PC-3 (cell line): ENCODE measurements around the gene PODXL2. TPM values are rescaled to one million over a fixed set of nuclear protein-coding genes. Genes with fewer than 3 reads are reported as not detected.

Experiments used
- ATAC-seq: fragments of 200-7000 bp; cut with Tn5 transposase; 2 replicates; pipeline ENCODE4 v1.9.1; 2020; ENCODE audit warnings: mild to moderate bottlenecking, moderate library complexity
- BruUV-seq: library from RNA; stranded (reverse); fragments of 400-500 nt; replicated peaks from 2 replicates; lab custom pipeline; 2021; lab: Mats Ljungman, UMichigan
- CTCF ChIA-PET: fragments of 300-600 bp; sonication (Branson Sonifier 250); formaldehyde crosslinking; loops from one replicate; lab custom pipeline; 2022; ENCODE audit warnings: antibody characterized with exemption; lab: Charles Lee
- POLR2A ChIA-PET: fragments of 300-600 bp; sonication (Branson Sonifier 250); formaldehyde crosslinking; loops from one replicate; lab custom pipeline; 2022; ENCODE audit warnings: antibody characterized with exemption; ENCODE audit not compliant: unreplicated experiment; lab: Charles Lee
- DNase-seq: peaks from one replicate; pipeline ENCODE4 v3.0.0-alpha.2; 2015
- H2AFZ ChIP-seq: fragments of 300-600 bp; sonication (generic); 2 replicates; pipeline ENCODE4 v1.6.0; 2016; ENCODE audit warnings: antibody characterized with exemption, low read length
- H3F3A ChIP-seq: fragments of 300-600 bp; sonication (generic); one replicate; pipeline ENCODE4 v1.6.0; 2017; ENCODE audit warnings: antibody characterized with exemption, low read length, control low read depth, mild to moderate bottlenecking; ENCODE audit not compliant: unreplicated experiment
- H3K27ac ChIP-seq: fragments of 300-600 bp; sonication (generic); 2 replicates; pipeline ENCODE4 v1.5.1; 2016; ENCODE audit warnings: mild to moderate bottlenecking, low read length
- H3K27me3 ChIP-seq: fragments of 300-600 bp; sonication (generic); 2 replicates; pipeline ENCODE4 v1.6.1; 2016; ENCODE audit warnings: low read length, mixed read lengths
- H3K36me3 ChIP-seq: fragments of 300-600 bp; sonication (generic); 2 replicates; pipeline ENCODE4 v1.6.1; 2016; ENCODE audit warnings: low read depth, mixed run types, low read length, mixed read lengths
- H3K4me1 ChIP-seq: fragments of 300-600 bp; sonication (generic); 2 replicates; pipeline ENCODE4 v1.5.1; 2016; ENCODE audit warnings: low read length; ENCODE audit not compliant: insufficient read depth
- H3K4me2 ChIP-seq: fragments of 300-600 bp; sonication (generic); 2 replicates; pipeline ENCODE4 v1.6.0; 2016; ENCODE audit warnings: low read length
- H3K4me3 ChIP-seq: fragments of 300-600 bp; sonication (generic); 2 replicates; pipeline ENCODE4 v1.5.1; 2016; ENCODE audit warnings: mild to moderate bottlenecking, low read length, mixed read lengths
- H3K79me2 ChIP-seq: fragments of 300-600 bp; sonication (generic); 2 replicates; pipeline ENCODE4 v1.6.1; 2017; ENCODE audit warnings: low read length, mixed read lengths
- H3K9ac ChIP-seq: fragments of 300-600 bp; sonication (generic); 2 replicates; pipeline ENCODE4 v1.6.0; 2016; ENCODE audit warnings: mild to moderate bottlenecking, low read length
- H3K9me2 ChIP-seq: fragments of 300-600 bp; sonication (generic); replicated peaks from 2 replicates; pipeline ENCODE4 v1.6.1; 2016; ENCODE audit warnings: mixed run types, low read length, mixed read lengths
- H3K9me3 ChIP-seq: fragments of 300-600 bp; sonication (generic); 2 replicates; pipeline ENCODE4 v1.6.1; 2016; ENCODE audit warnings: low read length, mixed read lengths
- H4K20me1 ChIP-seq: fragments of 300-600 bp; sonication (generic); 2 replicates; pipeline ENCODE4 v1.6.1; 2016; ENCODE audit warnings: low read length, mixed read lengths
- CTCF ChIP-seq: fragments of 300-600 bp; sonication (generic); conservative IDR thresholded peaks from 2 replicates; pipeline ENCODE4 v1.5.1; 2017; ENCODE audit warnings: antibody characterized with exemption, low read depth, mild to moderate bottlenecking, low read length
- EZH2 ChIP-seq: fragments of 300-600 bp; sonication (generic); IDR thresholded peaks from one replicate; pipeline ENCODE4 v1.6.1; 2017; ENCODE audit warnings: antibody characterized with exemption, mild to moderate bottlenecking, low read length; ENCODE audit not compliant: unreplicated experiment
- EZH2phosphoT487 ChIP-seq: fragments of 300-600 bp; sonication (generic); IDR thresholded peaks from 2 replicates; pipeline ENCODE4 v1.6.1; 2018; ENCODE audit warnings: mild to moderate bottlenecking, antibody characterized with exemption, low read length, borderline replicate concordance
- intact Hi-C: fragments of 100-400 bp; cut with micrococcal nuclease; formaldehyde crosslinking; loops from 2 replicates; pipeline ENCODE4 v1.9.0; 2023
- total RNA-seq: library from RNA; depleted of rRNA; stranded (reverse); fragments of >200 nt; gene quantifications from 2 replicates; pipeline ENCODE4 v1.2.3, GENCODE V29; 2014

The PODXL2 gene
- total RNA-seq, 1 experiment from 2014 or later: 32.4 TPM

- TF ChIP-seq CTCF: no peak
- no peak for TF ChIP-seq EZH2
- no peak for TF ChIP-seq EZH2phosphoT487
- POLR2A ChIA-PET: no interaction called here
Observed at GRCh38 chr3:127671523-127672428, 42.8 kb downstream of the PODXL2 start.

GRCh38 chr3:127672429-127673190 lies 43.6 kb downstream of the PODXL2 start, which contains the start of gene ABTB1:
Gene ABTB1 (plus strand): TSS chr3:127672952. CDS start chr3:127673026, 74 bp downstream.
- Histone ChIP-seq H3K9me2 (no peaks in the 10 kb centered on the region), H3K9ac (peak within 1 kb of the TSS; percentile 91), H4K20me1 (no peaks in the 10 kb centered on the region), H3K27ac (peak within 1 kb of the TSS; percentile 57), H3K4me2 (peak within 1 kb of the TSS; percentile 92), H2AFZ (peak within 1 kb of the TSS; percentile 76), H3K4me1 (peaks cover 6% of the 10 kb centered on the region), H3K4me3 (peak within 1 kb of the TSS; percentile 84), H3F3A (no peaks in the 10 kb centered on the region), H3K27me3 (no peaks in the 10 kb centered on the region), H3K9me3 (no peaks in the 10 kb centered on the region), H3K36me3 (no peaks in the 10 kb centered on the region), H3K79me2 (no peaks in the 10 kb centered on the region)
- TF ChIP-seq EZH2phosphoT487 (no peak), EZH2 (no peak), CTCF (no peak)
- ChIA-PET CTCF (no interaction called here), POLR2A (interaction anchor here (0.7 kb wide), 1 partner anchor 41 kb away, joined by 7 read pairs; no protein-coding TSS in a partner anchor)
- peak; percentile 80 for ATAC-seq
- intact Hi-C loops: no loop called here
- DNase-seq: peak; percentile 65
- no TSS peak for BruUV-seq

More at GRCh38 chr3:127671523-127672428, 42.8 kb downstream of the PODXL2 start:
- no peaks in the 10 kb centered on the region for H3K9me2 ChIP-seq
- CTCF ChIA-PET: interaction anchor here (0.6 kb wide), 1 partner anchor 9 kb away, joined by 3 read pairs; no protein-coding TSS in a partner anchor
- peak overlapping the region; percentile 92 for H3K4me2 ChIP-seq
- H3K4me1 ChIP-seq: peaks cover 6% of the 10 kb centered on the region
- H3K79me2 ChIP-seq: no peaks in the 10 kb centered on the region
- H3F3A ChIP-seq: no peaks in the 10 kb centered on the region
- H3K27me3 ChIP-seq: no peaks in the 10 kb centered on the region
- BruUV-seq: TSS peak; percentile 72
- no peaks in the 10 kb centered on the region for H3K36me3 ChIP-seq
- no peaks in the 10 kb centered on the region for H4K20me1 ChIP-seq
- H3K9me3 ChIP-seq: no peaks in the 10 kb centered on the region
- ATAC-seq: peak; percentile 6; the same call in 1 of the 2 replicates
- intact Hi-C loops: no loop called here
- peak overlapping the region; percentile 57 for H3K27ac ChIP-seq
- H3K4me3 ChIP-seq: peak overlapping the region; percentile 72
- H2AFZ ChIP-seq: 0 out of 2 replicates have a peak overlapping the region, but pooled peaks have one; percentile 38
- DNase-seq: no peak
- peak overlapping the region; percentile 91 for H3K9ac ChIP-seq
